Measurements from ENCODE around the gene PEMT.
"Not testable (repeated sequence)": the region's sequence is repeated elsewhere in the genome, so short reads cannot be mapped to it uniquely, and the experiment has no call there.

The PEMT gene

GRCh38 chr17:17468217-17469010 lies 123.1 kb downstream of the PEMT start:
- Histone ChIP-seq H3K4me1 (no peaks in the 10 kb centered on the region), H3K4me2 (no peak overlapping the region), H3K4me3 (no peak overlapping the region), H3K36me3 (no peaks in the 10 kb centered on the region), H4K20me1 (no peaks in the 10 kb centered on the region), H3K9me3 (no peaks in the 10 kb centered on the region), H3K9ac (no peak overlapping the region), H3K27me3 (no peaks in the 10 kb centered on the region), H3K27ac (no peak overlapping the region)
- no peak for TF ChIP-seq Cebpa-rat (IDR thresholded peaks at IDR 0.05)

DNA sequence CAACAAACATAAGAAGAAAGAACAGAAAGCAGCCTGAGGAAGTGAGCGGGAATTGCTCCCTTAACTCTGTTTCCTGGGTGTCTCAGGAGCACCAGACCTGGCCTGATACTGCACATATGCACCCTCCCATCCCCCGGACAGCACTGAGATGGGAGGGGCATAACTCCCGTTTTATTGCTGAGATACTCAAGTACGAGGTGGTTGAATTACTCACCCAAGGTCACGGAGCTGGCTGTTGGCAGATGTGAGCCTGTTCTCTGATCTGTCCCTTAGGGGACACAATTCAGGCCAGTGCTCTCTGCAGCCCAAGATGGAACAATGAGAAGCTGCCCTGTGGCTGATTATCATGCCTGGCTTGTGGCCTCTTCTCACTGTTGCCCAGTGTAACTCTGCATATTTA lies 123.8 kb downstream of the PEMT start:
- no peak overlapping the region for H3K27ac ChIP-seq
- H3K27me3 ChIP-seq, result no peaks in the 10 kb centered on the region

DNA sequence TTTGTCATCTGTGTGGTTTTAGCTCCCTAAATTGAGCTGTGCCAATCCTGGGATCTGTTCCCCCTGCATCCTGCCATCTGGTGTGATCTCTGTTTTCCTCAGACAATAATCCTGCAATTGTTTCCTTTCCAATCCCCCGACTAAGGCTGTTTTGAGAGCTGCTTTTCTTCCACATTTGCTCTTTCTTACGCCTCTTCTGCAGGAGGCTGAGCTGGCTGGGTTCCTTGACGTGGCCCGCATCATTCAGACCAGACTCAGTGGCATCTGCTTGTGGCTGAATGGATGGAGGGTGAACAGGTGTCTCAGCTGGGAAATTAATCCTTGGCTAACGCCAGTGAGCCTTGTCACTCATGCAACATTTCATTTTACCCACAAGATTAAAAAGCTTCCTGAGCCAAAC lies 124.5 kb downstream of the PEMT start:
- H4K20me1 ChIP-seq, result no peaks in the 10 kb centered on the region
- no peak overlapping the region for H3K4me2 ChIP-seq
- no peak overlapping the region for H3K9ac ChIP-seq
- H3K27me3 ChIP-seq, result no peaks in the 10 kb centered on the region
- H3K4me1 ChIP-seq, result peaks cover 8% of the 10 kb centered on the region
- H3K36me3 ChIP-seq, result no peaks in the 10 kb centered on the region
- no peak overlapping the region for H3K4me3 ChIP-seq
- no peak overlapping the region for H3K27ac ChIP-seq
- H3K9me3 ChIP-seq, result no peaks in the 10 kb centered on the region
- no peak for TF ChIP-seq Cebpa-rat (IDR thresholded peaks at IDR 0.05)

More for the DNA sequence above, 123.8 kb downstream of the PEMT start:
- H3K4me2 ChIP-seq, result no peak overlapping the region
- peaks cover 1% of the 10 kb centered on the region for H3K4me1 ChIP-seq
- H3K9ac ChIP-seq, result no peak overlapping the region
- H4K20me1 ChIP-seq, result no peaks in the 10 kb centered on the region
- TF ChIP-seq Cebpa-rat (IDR thresholded peaks at IDR 0.05), result no peak
- no peak overlapping the region for H3K4me3 ChIP-seq
- H3K36me3 ChIP-seq, result no peaks in the 10 kb centered on the region
- H3K9me3 ChIP-seq, result no peaks in the 10 kb centered on the region

- H3K9ac ChIP-seq, result no peak overlapping the region
- H3K4me1 ChIP-seq, result peaks cover 13% of the 10 kb centered on the region
- H3K4me3 ChIP-seq, result no peak overlapping the region
- H3K9me3 ChIP-seq, result no peaks in the 10 kb centered on the region
- no peak overlapping the region for H3K27ac ChIP-seq
- TF ChIP-seq Cebpa-rat (IDR thresholded peaks at IDR 0.05), result no peak
- no peaks in the 10 kb centered on the region for H3K36me3 ChIP-seq
- no peaks in the 10 kb centered on the region for H3K27me3 ChIP-seq
- H4K20me1 ChIP-seq, result no peaks in the 10 kb centered on the region
- H3K4me2 ChIP-seq, result no peak overlapping the region
Observed at GRCh38 chr17:17466511-17466910, 125.0 kb downstream of the PEMT start.

DNA sequence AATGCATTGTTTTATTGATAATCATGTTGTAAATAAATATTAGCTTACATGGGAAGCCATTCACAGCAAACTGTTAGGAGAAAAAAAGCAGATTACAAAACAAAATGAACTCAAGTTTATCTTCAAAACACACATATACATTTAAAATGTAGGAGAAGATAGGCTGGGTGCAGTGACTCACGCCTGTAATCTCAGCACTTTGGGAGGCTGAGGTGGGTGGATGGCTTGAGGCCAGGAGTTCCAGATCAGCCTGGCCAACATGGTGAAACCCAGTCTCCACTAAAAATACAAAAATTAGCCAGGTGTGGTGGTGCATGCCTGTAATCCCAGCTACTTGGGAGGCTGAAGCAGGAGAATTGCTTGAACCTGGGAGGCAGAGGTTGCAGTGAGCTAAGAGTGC lies 125.6 kb downstream of the PEMT start:
- not testable (repeated sequence) for H3K4me2 ChIP-seq, H3K4me3 ChIP-seq, H4K20me1 ChIP-seq, H3K9ac ChIP-seq, H3K9me3 ChIP-seq, H3K27me3 ChIP-seq, H3K36me3 ChIP-seq, H3K27ac ChIP-seq
- H3K4me1 ChIP-seq, result peaks cover 13% of the 10 kb centered on the region

DNA sequence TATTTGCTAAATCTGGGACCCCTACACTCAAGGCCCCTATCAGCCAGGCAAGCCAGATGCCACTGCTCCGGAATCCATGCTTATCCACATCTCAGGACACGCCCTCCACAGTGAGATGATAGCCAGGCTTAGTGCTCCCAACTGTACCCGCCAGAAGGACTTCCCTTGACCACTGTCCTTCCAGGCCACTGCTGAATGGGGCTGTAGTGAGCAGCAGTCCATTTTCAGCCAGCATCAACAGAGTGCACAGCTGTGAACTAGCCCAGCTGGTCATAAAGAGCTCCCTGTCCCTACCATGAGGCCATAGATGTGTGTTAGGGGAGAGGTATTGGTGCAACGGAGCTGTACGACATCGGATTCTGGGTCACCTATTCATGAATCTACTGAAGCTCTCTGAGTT lies 127.7 kb downstream of the PEMT start:
- H3K36me3 ChIP-seq, result no peaks in the 10 kb centered on the region
- H4K20me1 ChIP-seq, result no peaks in the 10 kb centered on the region
- peaks cover 13% of the 10 kb centered on the region for H3K4me1 ChIP-seq
- no peak overlapping the region for H3K9ac ChIP-seq
- H3K9me3 ChIP-seq, result 0 out of 2 replicates have a peak, but pooled peaks cover 5% of the 10 kb centered on the region
- H3K27ac ChIP-seq, result no peak overlapping the region
- no peak for TF ChIP-seq Cebpa-rat (IDR thresholded peaks at IDR 0.05)
- H3K4me3 ChIP-seq, result no peak overlapping the region
- H3K27me3 ChIP-seq, result no peaks in the 10 kb centered on the region
- no peak overlapping the region for H3K4me2 ChIP-seq

- Histone ChIP-seq H3K4me1 (peaks cover 13% of the 10 kb centered on the region), H3K9ac (no peak overlapping the region), H3K9me3 (0 out of 2 replicates have a peak, but pooled peaks cover 5% of the 10 kb centered on the region), H4K20me1 (no peaks in the 10 kb centered on the region), H3K4me3 (no peak overlapping the region), H3K36me3 (no peaks in the 10 kb centered on the region), H3K27ac (0 out of 2 replicates have a peak overlapping the region, but pooled peaks have one; percentile 23), H3K27me3 (no peaks in the 10 kb centered on the region), H3K4me2 (peak overlapping the region; percentile 59)
- no peak for TF ChIP-seq Cebpa-rat (IDR thresholded peaks at IDR 0.05)
Observed at GRCh38 chr17:17462048-17462824, 129.3 kb downstream of the PEMT start.

DNA sequence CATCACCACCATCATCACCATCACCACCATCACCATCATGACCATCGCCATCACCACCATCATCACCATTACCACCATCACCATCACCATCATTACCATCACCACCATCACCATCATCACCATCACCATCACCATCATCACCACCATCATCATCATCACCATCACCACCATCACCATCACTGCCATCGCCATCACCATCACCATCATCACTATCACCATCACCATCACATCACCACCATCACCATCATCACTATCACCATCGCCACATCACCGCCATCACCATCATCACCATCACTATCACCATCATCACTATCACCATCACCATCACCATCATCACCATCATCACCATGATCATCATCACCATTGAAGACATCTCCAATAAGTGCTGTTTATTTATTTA lies 131.5 kb downstream of the PEMT start:
- H3K4me2 ChIP-seq, result no peak overlapping the region
- 0 out of 2 replicates have a peak, but pooled peaks cover 5% of the 10 kb centered on the region for H3K9me3 ChIP-seq
- H3K27me3 ChIP-seq, result no peaks in the 10 kb centered on the region
- H4K20me1 ChIP-seq, result no peaks in the 10 kb centered on the region
- H3K27ac ChIP-seq, result no peak overlapping the region
- H3K4me1 ChIP-seq, result peaks cover 13% of the 10 kb centered on the region
- H3K36me3 ChIP-seq, result no peaks in the 10 kb centered on the region
- no peak for TF ChIP-seq Cebpa-rat (IDR thresholded peaks at IDR 0.05)
- no peak overlapping the region for H3K9ac ChIP-seq
- H3K4me3 ChIP-seq, result no peak overlapping the region

- Histone ChIP-seq H3K4me1 (peaks cover 12% of the 10 kb centered on the region), H3K9me3 (0 out of 2 replicates have a peak, but pooled peaks cover 5% of the 10 kb centered on the region), H4K20me1 (no peaks in the 10 kb centered on the region), H3K36me3 (no peaks in the 10 kb centered on the region), H3K27ac (no peak overlapping the region), H3K4me2 (no peak overlapping the region), H3K9ac (no peak overlapping the region), H3K27me3 (no peaks in the 10 kb centered on the region), H3K4me3 (no peak overlapping the region)
- no peak for TF ChIP-seq Cebpa-rat (IDR thresholded peaks at IDR 0.05)
Observed at GRCh38 chr17:17457680-17458079, 133.8 kb downstream of the PEMT start.

GRCh38 chr17:17456251-17456650 lies 135.3 kb downstream of the PEMT start:
- Histone ChIP-seq H3K9me3 (0 out of 2 replicates have a peak, but pooled peaks cover 5% of the 10 kb centered on the region), H3K36me3 (no peaks in the 10 kb centered on the region), H3K4me2 (no peak overlapping the region), H3K9ac (no peak overlapping the region), H3K4me1 (no peaks in the 10 kb centered on the region), H4K20me1 (no peaks in the 10 kb centered on the region), H3K27me3 (no peaks in the 10 kb centered on the region), H3K4me3 (no peak overlapping the region), H3K27ac (no peak overlapping the region)
- TF ChIP-seq Cebpa-rat (IDR thresholded peaks at IDR 0.05), result no peak

Measured in BLaER1 (cell line).